Hepatocyte (in vitro differentiated cells): ENCODE data around the gene INTU.

ENCODE experiments used
- EZH2phosphoT487 ChIP-seq: fragments of 200-600 bp; sonication (generic); IDR thresholded peaks from one replicate; pipeline ENCODE4 v1.6.1; 2018; ENCODE audit warnings: antibody characterized with exemption, mild to moderate bottlenecking, low read depth, moderate library complexity; ENCODE audit not compliant: unreplicated experiment, severe bottlenecking
- TF ChIP-seq, protein P1 (sequence below): fragments of 200-600 bp; sonication (generic); IDR thresholded peaks from 2 replicates; pipeline ENCODE4 v1.5.1; 2016; ENCODE audit warnings: antibody characterized with exemption, mild to moderate bottlenecking; ENCODE audit not compliant: poor library complexity

- no peak for TF ChIP-seq EZH2phosphoT487
- TF ChIP-seq, protein P1, sequence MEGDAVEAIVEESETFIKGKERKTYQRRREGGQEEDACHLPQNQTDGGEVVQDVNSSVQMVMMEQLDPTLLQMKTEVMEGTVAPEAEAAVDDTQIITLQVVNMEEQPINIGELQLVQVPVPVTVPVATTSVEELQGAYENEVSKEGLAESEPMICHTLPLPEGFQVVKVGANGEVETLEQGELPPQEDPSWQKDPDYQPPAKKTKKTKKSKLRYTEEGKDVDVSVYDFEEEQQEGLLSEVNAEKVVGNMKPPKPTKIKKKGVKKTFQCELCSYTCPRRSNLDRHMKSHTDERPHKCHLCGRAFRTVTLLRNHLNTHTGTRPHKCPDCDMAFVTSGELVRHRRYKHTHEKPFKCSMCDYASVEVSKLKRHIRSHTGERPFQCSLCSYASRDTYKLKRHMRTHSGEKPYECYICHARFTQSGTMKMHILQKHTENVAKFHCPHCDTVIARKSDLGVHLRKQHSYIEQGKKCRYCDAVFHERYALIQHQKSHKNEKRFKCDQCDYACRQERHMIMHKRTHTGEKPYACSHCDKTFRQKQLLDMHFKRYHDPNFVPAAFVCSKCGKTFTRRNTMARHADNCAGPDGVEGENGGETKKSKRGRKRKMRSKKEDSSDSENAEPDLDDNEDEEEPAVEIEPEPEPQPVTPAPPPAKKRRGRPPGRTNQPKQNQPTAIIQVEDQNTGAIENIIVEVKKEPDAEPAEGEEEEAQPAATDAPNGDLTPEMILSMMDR, result no peak
Measured at GRCh38 chr4:127648061-127648460, 15.3 kb downstream of the INTU start.
